Gastroesophageal sphincter (tissue), 4 donors: ENCODE measurements around the gene PINK1. TPM values are rescaled to one million over a fixed set of nuclear protein-coding genes. Genes with fewer than 3 reads are reported as not detected.
A peak's percentile ranks its signal among the peaks of the same experiment; 100 is the strongest.

ENCODE experiments used
- ATAC-seq: fragments of 150-250 bp; one replicate; pipeline ENCODE4 v1.9.1; 2016; ENCODE audit warnings: mild to moderate bottlenecking, moderate library complexity
- H3K27ac ChIP-seq, 4 donors: fragments of 200-600 bp; sonication (generic) in 3 of 4; 1 replicate in 3 of 4; 2 replicates in 1 of 4; pipeline ENCODE4 v1.5.1; 2016 to 2019
- H3K27me3 ChIP-seq: fragments of 200-600 bp; sonication (generic); one replicate; pipeline ENCODE4 v1.5.1; 2019
- H3K36me3 ChIP-seq, 2 donors: fragments of 200-600 bp; sonication (generic); one replicate each; pipeline ENCODE4 v1.5.1; 2019; ENCODE audit warnings: control low read depth in 1 of 2
- H3K4me1 ChIP-seq, 3 donors: fragments of 200-600 bp; sonication (generic); 1 replicate in 2 of 3; 2 replicates in 1 of 3; pipeline ENCODE4 v1.5.1; 2016 to 2019; ENCODE audit warnings: control low read depth in 2 of 3
- H3K4me3 ChIP-seq, 2 donors: fragments of 200-600 bp; sonication (generic); one replicate each; pipeline ENCODE4 v1.5.1; 2019; ENCODE audit warnings: mild to moderate bottlenecking in 1 of 2, moderate library complexity in 1 of 2
- H3K9me3 ChIP-seq, 3 donors: fragments of 200-600 bp; sonication (generic); one replicate each; pipeline ENCODE4 v1.5.1; 2017 to 2019; ENCODE audit warnings: control low read depth in 2 of 3
- CTCF ChIP-seq, 4 experiments: fragments of 200-600 bp in 2 of 4; fragments of 450-650 bp in 2 of 4; sonication (generic) in 1 of 4; IDR thresholded peaks; one replicate each; pipeline ENCODE4 v1.5.1; 2017 to 2019; ENCODE audit warnings: antibody characterized with exemption in 4 of 4, mild to moderate bottlenecking in 2 of 4, moderate library complexity in 2 of 4
- EP300 ChIP-seq: sonication (generic); formaldehyde crosslinking; IDR thresholded peaks from one replicate; pipeline ENCODE4 v1.6.1; 2017; ENCODE audit warnings: antibody characterized with exemption, mild to moderate bottlenecking
- POLR2A ChIP-seq, 2 donors: fragments of 450-650 bp; IDR thresholded peaks; one replicate each; pipeline ENCODE4 v1.6.1; 2017; ENCODE audit warnings: antibody characterized with exemption in 2 of 2, mild to moderate bottlenecking in 2 of 2, moderate library complexity in 1 of 2
- POLR2AphosphoS5 ChIP-seq: sonication (generic); formaldehyde crosslinking; IDR thresholded peaks from one replicate; pipeline ENCODE4 v1.6.1; 2017; ENCODE audit warnings: antibody characterized with exemption
- WGBS, 2 donors: methylation state at CpG; one replicate each; pipeline ENCODE4 v1.1.5; 2018; ENCODE audit warnings: low coverage in 1 of 2; 5-methylcytosine and 5-hydroxymethylcytosine counted together
- total RNA-seq, 4 donors: library from RNA; depleted of rRNA; stranded (reverse); fragments of >200 nt; gene quantifications; one replicate each; pipeline ENCODE4 v1.1.0, GENCODE V29; 2016

The PINK1 gene
- total RNA-seq, 4 donors from 2014 or later, result 148 to 269 (median 203) TPM

- no peak for ATAC-seq
- no peak overlapping the region for H3K4me3 ChIP-seq
- TF ChIP-seq POLR2AphosphoS5, result no peak
- no peak for TF ChIP-seq POLR2A (IDR thresholded peaks at IDR 0.05)
- no peak for TF ChIP-seq EP300
- no peak for TF ChIP-seq CTCF (IDR thresholded peaks at IDR 0.05)
- 70 to 90% methylated on average over 2 to 4 of the region's 12 CpGs for WGBS, 2 donors
- H3K9me3 ChIP-seq, result no peaks in the 10 kb centered on the region
- H3K27ac ChIP-seq, result peak overlapping the region in 3 of 4 donors; percentile 89 to 94 (median 90)
- H3K27me3 ChIP-seq, result no peaks in the 10 kb centered on the region
- H3K4me1 ChIP-seq, result peaks cover 0 to 28% (median 0%) of the 10 kb centered on the region in 3 donors
- no peaks in the 10 kb centered on the region for H3K36me3 ChIP-seq
Measured at GRCh38 chr1:20697563-20697962, 64.3 kb downstream of the PINK1 start.

GRCh38 chr1:20698195-20698910 lies 65.1 kb downstream of the PINK1 start:
- H3K9me3 ChIP-seq, result no peaks in the 10 kb centered on the region
- H3K27ac ChIP-seq, result peak overlapping the region in 3 of 4 donors; percentile 89 to 94 (median 90)
- TF ChIP-seq CTCF (IDR thresholded peaks at IDR 0.05), result no peak
- TF ChIP-seq POLR2A (IDR thresholded peaks at IDR 0.05), result no peak
- TF ChIP-seq EP300, result no peak
- no peak for TF ChIP-seq POLR2AphosphoS5
- H3K36me3 ChIP-seq, result no peaks in the 10 kb centered on the region
- WGBS, 2 donors, result 53 to 86% methylated on average over 1 to 8 of the region's 18 CpGs
- H3K4me1 ChIP-seq, result peaks cover 0 to 28% (median 0%) of the 10 kb centered on the region in 3 donors
- ATAC-seq, result no peak
- no peaks in the 10 kb centered on the region for H3K27me3 ChIP-seq
- H3K4me3 ChIP-seq, result no peak overlapping the region

- no peak for ATAC-seq
- Histone ChIP-seq H3K27ac (no peak overlapping the region), H3K4me1 (peaks cover 0 to 28% (median 0%) of the 10 kb centered on the region in 3 donors), H3K4me3 (no peak overlapping the region), H3K36me3 (no peaks in the 10 kb centered on the region), H3K9me3 (no peaks in the 10 kb centered on the region), H3K27me3 (no peaks in the 10 kb centered on the region)
- TF ChIP-seq POLR2AphosphoS5, result no peak
- TF ChIP-seq CTCF (IDR thresholded peaks at IDR 0.05), result no peak
- no peak for TF ChIP-seq EP300
- TF ChIP-seq POLR2A (IDR thresholded peaks at IDR 0.05), result no peak
- 79 to 86% methylated on average over 5 of the region's 9 CpGs for WGBS, 2 donors
Measured at GRCh38 chr1:20699558-20699957, 66.3 kb downstream of the PINK1 start.

GRCh38 chr1:20700636-20701215 lies 67.5 kb downstream of the PINK1 start:
- TF ChIP-seq CTCF (IDR thresholded peaks at IDR 0.05) (no peak), POLR2A (IDR thresholded peaks at IDR 0.05) (no peak), POLR2AphosphoS5 (no peak), EP300 (no peak)
- Histone ChIP-seq H3K4me1 (peaks cover 0 to 28% (median 0%) of the 10 kb centered on the region in 3 donors), H3K27me3 (no peaks in the 10 kb centered on the region), H3K4me3 (no peak overlapping the region), H3K36me3 (no peaks in the 10 kb centered on the region), H3K9me3 (no peaks in the 10 kb centered on the region), H3K27ac (no peak overlapping the region)
- no peak for ATAC-seq
- 80 to 82% methylated on average over 1 to 10 of the region's 17 CpGs for WGBS, 2 donors

Other genes starting within 250 kb of the PINK1 start
- gene CAMK2N1, start 147.2 kb upstream of the PINK1 start, total RNA-seq, result 10 to 100 TPM; 18.2 to 29.6 (median 26.2) TPM
- 10 to 100 TPM; 26.5 to 52.0 (median 43.8) TPM for gene MUL1, start 125.3 kb upstream of the PINK1 start, total RNA-seq
- gene FAM43B, start 80.9 kb upstream of the PINK1 start, total RNA-seq, result 1 to 10 TPM in 2 of 4 donors, under 1 TPM in 2; 0.62 to 1.3 (median 1.1) TPM
- 1 to 10 TPM in 2 of 4 donors, under 1 TPM in 1, not detected in 1; 0.96 to 4.3 (median 3.1) TPM for gene CDA, start 44.4 kb upstream of the PINK1 start, total RNA-seq
- gene DDOST, start 27.9 kb downstream of the PINK1 start, total RNA-seq, result 100 to 1,000 TPM in 3 of 4 donors, 10 to 100 TPM in 1; 83.4 to 116 (median 110) TPM
- 10 to 100 TPM in 2 of 4 donors, 1 to 10 TPM in 1, under 1 TPM in 1; 0.47 to 11.8 (median 7.5) TPM for gene KIF17, start 84.5 kb downstream of the PINK1 start, total RNA-seq
- 1 to 10 TPM in 2 of 4 donors, under 1 TPM in 2; 0.47 to 6.9 (median 1.1) TPM for gene SH2D5, start 99.2 kb downstream of the PINK1 start, total RNA-seq
- 100 to 1,000 TPM; 221 to 322 (median 237) TPM for gene HP1BP3, start 153.8 kb downstream of the PINK1 start, total RNA-seq